ENCODE results near the gene PRRC2B.
"Not testable (repeated sequence)": the region's sequence is repeated elsewhere in the genome, so short reads cannot be mapped to it uniquely, and the experiment has no call there.

PRRC2B gene

GRCh38 chr9:131438190-131438589 lies 44.3 kb downstream of the PRRC2B start:
- DNase-seq = no peak

DNA sequence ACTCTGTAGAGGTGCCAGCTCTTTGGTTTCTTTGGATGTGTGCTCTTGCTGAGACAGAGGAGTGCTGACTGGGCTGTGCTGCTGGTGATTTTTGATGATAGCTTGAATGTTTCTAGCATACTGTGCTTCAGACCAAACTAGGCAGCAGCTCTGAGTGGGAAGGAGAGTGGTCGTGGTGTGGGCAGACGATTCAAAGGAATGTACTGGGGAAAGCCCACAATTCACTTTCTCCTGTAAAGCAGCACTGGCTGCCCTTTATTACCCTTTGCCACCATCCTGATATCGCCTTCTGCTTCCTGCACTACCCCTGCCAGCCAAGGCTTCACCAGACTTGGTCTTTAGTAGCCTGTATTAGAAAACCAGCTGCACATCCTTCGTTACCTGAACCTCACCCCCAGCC lies 45.3 kb downstream of the PRRC2B start:
- DNase-seq = no peak

- DNase-seq = no peak
Observed at GRCh38 chr9:131441441-131441840, 47.6 kb downstream of the PRRC2B start.

DNA sequence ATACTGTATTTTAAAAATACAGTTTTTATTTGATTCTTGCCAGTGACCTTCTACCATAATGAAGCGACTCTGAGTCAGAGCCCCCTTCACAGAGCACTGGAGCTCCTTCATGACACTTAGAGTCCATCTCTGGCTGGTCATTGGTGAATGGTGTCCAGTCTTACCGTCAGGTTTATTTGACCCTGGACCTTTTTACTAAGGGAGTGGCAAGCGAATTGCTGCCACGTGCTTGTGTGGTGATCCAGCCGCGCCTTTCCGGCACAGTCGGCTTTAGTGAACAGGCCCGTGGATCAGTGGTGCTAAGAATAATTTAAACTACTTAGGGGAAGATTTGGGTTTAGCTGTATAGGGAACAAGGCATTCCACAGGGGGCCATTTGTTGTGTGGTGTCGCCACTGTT lies 48.5 kb downstream of the PRRC2B start:
- DNase-seq = no peak

DNA sequence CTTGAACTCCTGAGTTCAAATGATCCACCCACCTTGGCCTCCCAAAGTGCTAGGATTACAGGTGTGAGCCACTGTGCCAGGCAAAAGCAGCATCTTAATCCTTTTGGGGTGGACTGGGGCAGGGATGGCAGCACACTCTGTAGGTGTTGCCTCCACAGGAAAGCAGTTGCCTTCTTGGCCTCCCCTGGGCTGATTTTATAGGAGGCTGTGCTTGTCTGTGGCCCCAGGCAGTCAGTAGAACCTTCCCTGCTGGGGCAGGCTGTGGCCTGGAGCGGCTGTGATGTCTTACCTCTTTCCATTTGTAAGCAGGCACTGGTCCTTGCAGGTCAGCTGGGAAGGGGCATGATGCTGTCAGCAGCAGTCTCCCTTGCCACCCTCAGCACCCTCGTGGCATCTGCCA lies 49.8 kb downstream of the PRRC2B start:
- DNase-seq = no peak

- DNase-seq = no peak
Observed at GRCh38 chr9:131446276-131446675, 52.4 kb downstream of the PRRC2B start.

GRCh38 chr9:131447148-131447547 lies 53.3 kb downstream of the PRRC2B start:
- no peak for DNase-seq

DNA sequence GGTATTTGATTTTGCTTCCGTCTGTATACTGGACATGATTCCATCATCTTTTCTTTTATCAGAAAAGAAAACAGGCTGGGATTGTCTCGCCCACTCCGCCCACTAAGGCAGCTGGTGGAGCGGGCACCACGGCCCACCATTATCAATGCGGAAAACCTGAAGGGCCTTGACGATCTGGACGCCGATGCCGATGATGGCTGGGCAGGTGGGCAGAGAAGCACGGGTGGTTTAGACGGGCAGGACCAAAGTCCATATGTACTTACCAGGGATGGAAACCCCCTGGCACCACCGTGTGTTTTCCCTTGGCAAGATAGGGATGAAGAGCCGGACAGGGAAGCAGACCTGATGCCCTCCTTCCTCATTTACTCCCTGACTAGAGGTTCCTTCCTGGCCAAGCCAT lies 53.7 kb downstream of the PRRC2B start:
- DNase-seq = no peak

- no peak for DNase-seq
Observed at GRCh38 chr9:131448818-131449217, 54.9 kb downstream of the PRRC2B start.

- no peak for DNase-seq
Observed at GRCh38 chr9:131449276-131449675, 55.4 kb downstream of the PRRC2B start.

- no peak for DNase-seq
Observed at GRCh38 chr9:131454028-131454427, 60.1 kb downstream of the PRRC2B start.

DNA sequence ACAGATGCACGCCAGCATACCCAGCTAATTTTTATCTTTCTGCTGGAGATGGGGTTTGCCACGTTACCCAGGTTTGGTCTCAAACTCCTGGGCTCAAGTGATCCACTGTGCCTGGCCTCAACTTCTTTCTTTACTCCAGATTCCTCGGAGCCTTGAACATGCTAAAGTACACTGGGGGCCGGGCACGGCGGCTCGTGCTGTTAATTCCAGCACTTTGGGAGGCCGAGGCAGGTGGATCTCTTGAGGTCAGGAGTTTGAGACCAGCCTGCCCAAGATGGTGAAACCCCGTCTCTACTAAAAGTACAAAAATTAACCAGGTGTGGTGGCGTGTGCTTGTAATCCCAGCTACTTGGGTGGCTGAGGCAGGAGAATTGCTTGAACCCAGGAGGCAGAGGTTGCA lies 61.8 kb downstream of the PRRC2B start:
- DNase-seq = not testable (repeated sequence)

GRCh38 chr9:131457746-131458145 lies 63.9 kb downstream of the PRRC2B start:
- DNase-seq = no peak

- DNase-seq = no peak
Observed at GRCh38 chr9:131459056-131459455, 65.2 kb downstream of the PRRC2B start.

DNA sequence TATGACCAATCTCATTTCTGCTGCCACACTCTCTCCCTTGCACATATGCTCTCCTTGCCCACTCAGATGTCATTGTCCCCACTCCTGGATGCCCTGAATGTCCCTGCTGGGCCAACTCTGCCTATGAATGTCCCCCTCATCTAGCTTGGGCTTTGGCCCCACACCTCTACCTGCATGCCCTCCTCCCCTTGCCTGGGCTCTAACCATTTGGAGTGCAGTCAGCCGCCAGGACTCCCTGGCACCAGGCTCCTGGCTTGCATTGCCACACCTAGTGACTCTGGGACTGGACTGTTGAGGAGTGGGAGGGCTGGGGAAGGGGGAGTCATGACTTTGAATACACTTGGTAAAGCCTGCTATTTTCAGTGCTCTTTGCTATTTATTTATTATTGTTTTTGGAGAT lies 67.3 kb downstream of the PRRC2B start:
- no peak for DNase-seq

DNA sequence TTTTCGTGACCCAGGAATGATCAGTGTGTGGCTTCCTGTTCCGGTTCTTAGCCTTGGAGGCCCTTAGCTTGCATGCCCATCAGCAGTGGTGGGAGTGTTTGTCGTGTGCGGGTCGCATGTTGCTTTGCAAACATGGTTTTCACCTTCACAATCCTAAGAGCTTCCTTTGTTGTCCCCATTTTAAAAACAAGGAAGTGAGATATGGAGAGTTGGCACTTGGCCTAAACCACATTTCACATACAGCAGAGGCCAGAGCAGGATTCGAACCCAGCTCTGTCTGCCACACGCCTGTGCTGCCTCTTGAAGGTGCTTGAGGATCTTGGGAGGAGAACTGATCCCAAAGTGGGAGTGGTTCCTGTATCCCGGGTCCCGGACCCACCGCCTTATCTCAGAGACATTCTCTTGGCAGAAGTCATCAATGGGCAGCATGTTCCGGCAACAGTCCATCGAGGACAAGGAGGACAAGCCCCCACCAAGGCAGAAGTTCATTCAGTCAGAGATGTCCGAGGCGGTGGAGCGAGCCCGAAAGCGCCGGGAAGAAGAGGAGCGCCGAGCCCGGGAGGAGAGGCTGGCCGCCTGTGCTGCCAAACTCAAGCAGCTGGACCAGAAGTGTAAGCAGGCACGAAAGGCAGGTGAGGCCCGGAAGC lies 70.6 kb downstream of the PRRC2B start:
- DNase-seq = no peak

DNA sequence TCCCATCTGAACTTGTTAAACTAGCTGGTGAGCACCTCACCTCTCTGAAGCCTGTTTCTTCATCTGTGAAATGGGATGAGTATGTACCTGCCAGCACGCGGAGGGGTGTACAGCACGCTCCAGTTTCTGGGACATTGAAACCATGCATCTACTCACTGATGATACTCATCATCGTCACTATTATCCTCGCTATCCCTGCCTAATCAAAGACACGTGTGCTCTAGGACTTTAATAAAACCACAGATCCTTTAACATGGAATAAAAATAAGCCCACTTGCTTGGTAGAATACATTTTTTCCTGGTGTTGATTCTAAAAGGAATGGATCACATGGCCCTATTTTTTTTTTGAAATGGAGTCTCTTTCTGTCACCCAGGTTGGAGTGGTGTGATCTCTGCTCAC lies 71.5 kb downstream of the PRRC2B start:
- DNase-seq = peak; percentile 36

- DNase-seq = no peak
Observed at GRCh38 chr9:131467214-131467935, 73.5 kb downstream of the PRRC2B start.

- no peak for DNase-seq
Observed at GRCh38 chr9:131468031-131468430, 74.1 kb downstream of the PRRC2B start.

DNA sequence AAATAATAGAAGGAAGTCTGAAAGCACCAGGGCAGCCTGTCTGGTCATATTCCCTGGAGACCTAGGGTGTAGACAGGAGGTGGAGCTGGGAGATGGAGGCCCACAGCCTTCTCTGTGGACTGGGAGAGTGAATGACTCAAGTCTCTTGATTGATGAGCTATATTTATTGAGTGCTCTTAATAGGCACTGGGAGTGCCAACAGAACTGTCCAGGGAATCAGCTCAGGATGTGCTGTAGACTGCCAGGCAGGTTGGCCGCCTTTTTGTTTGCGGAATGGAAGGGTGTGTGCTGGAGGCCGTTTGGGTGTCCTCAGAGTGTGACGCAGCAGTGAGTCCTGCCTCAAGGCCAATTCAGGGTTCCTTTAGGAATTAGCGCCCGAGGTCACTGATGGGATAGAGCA lies 75.5 kb downstream of the PRRC2B start:
- DNase-seq = peak; percentile 64

DNA sequence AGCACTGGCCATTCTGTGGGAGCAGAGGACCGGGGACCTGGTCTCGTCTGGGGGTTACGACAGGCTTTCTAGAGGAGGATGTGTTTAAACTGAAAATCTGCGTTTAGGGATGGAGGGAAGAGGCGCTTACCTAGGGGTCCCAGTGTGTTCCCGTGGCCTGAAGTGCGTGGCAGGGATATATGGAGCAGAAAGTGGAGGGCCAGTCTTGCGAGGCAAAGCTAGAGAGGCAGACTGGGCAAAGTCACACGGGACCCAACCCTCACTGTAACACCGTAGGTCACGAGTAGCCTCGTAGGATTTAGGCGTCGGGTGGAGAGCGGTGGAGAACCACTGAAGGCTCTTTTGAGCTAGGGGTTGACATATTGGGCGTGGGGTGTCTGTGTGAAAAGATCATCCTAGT lies 76.1 kb downstream of the PRRC2B start:
- DNase-seq = no peak

DNA sequence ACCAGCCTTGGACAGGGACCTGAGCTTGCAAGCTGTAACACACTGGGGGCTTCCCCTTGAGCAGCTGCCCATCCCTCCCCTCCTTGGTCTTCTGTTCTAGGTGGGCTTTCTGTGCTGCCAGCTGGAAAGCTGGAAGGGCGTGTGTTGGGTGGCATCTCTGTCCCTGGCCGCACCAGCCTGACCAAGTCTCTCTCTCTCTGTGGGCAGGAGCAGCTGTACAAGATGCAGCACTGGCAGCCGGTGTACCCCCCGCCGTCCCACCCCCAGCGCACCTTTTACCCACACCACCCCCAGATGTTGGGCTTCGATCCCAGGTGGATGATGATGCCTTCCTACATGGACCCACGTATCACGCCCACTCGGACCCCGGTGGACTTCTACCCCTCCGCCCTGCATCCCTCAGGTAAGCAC lies 76.7 kb downstream of the PRRC2B start:
- DNase-seq = no peak

DNA sequence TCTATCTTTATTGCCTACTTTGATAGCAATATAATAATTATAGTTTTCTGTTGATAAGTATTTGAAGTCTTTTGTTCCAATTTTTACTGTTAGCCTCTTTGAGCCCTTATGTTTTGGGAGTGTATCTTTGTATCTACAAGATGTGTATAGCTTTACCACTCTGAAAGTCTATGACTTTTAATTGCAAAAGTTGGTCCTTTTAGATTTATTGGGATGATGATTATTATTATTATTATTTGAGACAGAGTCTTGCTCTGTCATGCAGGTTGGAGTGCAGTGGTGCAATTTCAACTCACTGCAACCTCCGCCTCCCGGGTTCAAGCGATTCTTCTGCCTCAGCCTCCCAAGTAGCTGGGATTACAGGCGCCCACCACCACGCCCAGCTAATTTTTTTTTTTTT lies 78.2 kb downstream of the PRRC2B start:
- DNase-seq = not testable (repeated sequence)

GRCh38 chr9:131473198-131473885 lies 79.5 kb downstream of the PRRC2B start:
- no peak for DNase-seq

All from fibroblast of skin of scalp (primary cell).